ENCODE measurements around the gene HDAC8. TPM values are rescaled to one million over a fixed set of nuclear protein-coding genes. Genes with fewer than 3 reads are reported as not detected.

Gene HDAC8
- total RNA-seq, result 25.1 and 28.9 TPM in 2 replicates

GRCh38 chrX:72572248-72573157 lies at the start of gene HDAC8:
TSS of gene HDAC8 (minus strand) at chrX:72572843. CDS start at chrX:72572761, 82 bp downstream.

GRCh38 chrX:72305286-72306084 lies 267.2 kb downstream of the HDAC8 start, which contains the start of gene CITED1:
TSS of gene CITED1 (minus strand) at chrX:72305914. CDS start at chrX:72302869, 3,045 bp downstream.

Other genes starting within 250 kb of the HDAC8 start
- 4.3 and 6.0 TPM in 2 replicates for gene PHKA1, start 141.5 kb upstream of the HDAC8 start, total RNA-seq
- gene DMRTC1B, start 204.0 kb upstream of the HDAC8 start, total RNA-seq, result not detected in 2 replicates
- gene FAM236B, start 209.8 kb upstream of the HDAC8 start, total RNA-seq, result not detected in 2 replicates
- gene FAM236D, start 235.4 kb upstream of the HDAC8 start, total RNA-seq, result not detected in 2 replicates

Data from bronchial smooth muscle cell (primary cell).